OCI-LY7 (cell line): ENCODE measurements around the gene DNAI2. TPM values are rescaled to one million over a fixed set of nuclear protein-coding genes. Genes with fewer than 3 reads are reported as not detected.

Experiments used
- BruUV-seq: library from RNA; stranded (reverse); fragments of 400-500 nt; replicated peaks from 2 replicates; lab custom pipeline; 2021; lab: Mats Ljungman, UMichigan
- CTCF ChIA-PET: fragments of 300-600 bp; sonication (Branson Sonifier 250); formaldehyde crosslinking; loops from one replicate; lab custom pipeline; 2022; ENCODE audit warnings: antibody characterized with exemption; ENCODE audit not compliant: unreplicated experiment; lab: Charles Lee
- POLR2A ChIA-PET: fragments of 300-600 bp; sonication (Branson Sonifier 250); formaldehyde crosslinking; loops from one replicate; lab custom pipeline; 2022; ENCODE audit warnings: antibody characterized with exemption; lab: Charles Lee
- DNase-seq: peaks from one replicate; pipeline ENCODE4 v3.0.0-alpha.2; 2015; ENCODE audit warnings: low spot score
- H2AFZ ChIP-seq: fragments of 200-600 bp; sonication (generic), shearing (Covaris generic); 2 replicates; pipeline ENCODE4 v1.6.1; 2014; ENCODE audit warnings: mild to moderate bottlenecking, antibody characterized with exemption, low read length, moderate library complexity
- H3K27ac ChIP-seq: fragments of 200-600 bp; sonication (generic); 2 replicates; pipeline ENCODE4 v1.5.1; 2014; ENCODE audit warnings: mixed run types, low read depth, mild to moderate bottlenecking, moderate library complexity, low read length, inconsistent platforms; ENCODE audit not compliant: poor library complexity, severe bottlenecking
- H3K36me3 ChIP-seq: fragments of 200-600 bp; sonication (generic); 2 replicates; pipeline ENCODE4 v1.6.1; 2014; ENCODE audit warnings: mild to moderate bottlenecking, antibody characterized with exemption, low read length, moderate library complexity, mixed read lengths; ENCODE audit not compliant: insufficient read depth
- H3K4me1 ChIP-seq: fragments of 200-600 bp; sonication (generic); 2 replicates; pipeline ENCODE4 v1.5.1; 2014; ENCODE audit warnings: mild to moderate bottlenecking, low read length; ENCODE audit not compliant: insufficient read depth, poor library complexity, severe bottlenecking
- H3K4me2 ChIP-seq: fragments of 200-600 bp; sonication (generic); 2 replicates; pipeline ENCODE4 v1.6.1; 2014; ENCODE audit warnings: mild to moderate bottlenecking, low read length
- H3K4me3 ChIP-seq: fragments of 200-600 bp; sonication (generic); 2 replicates; pipeline ENCODE4 v1.5.1; 2014; ENCODE audit warnings: mild to moderate bottlenecking, low read depth, low read length; ENCODE audit not compliant: poor library complexity, severe bottlenecking
- H3K79me2 ChIP-seq: fragments of 200-600 bp; sonication (generic); 2 replicates; pipeline ENCODE4 v1.6.1; 2016; ENCODE audit warnings: low read depth, mild to moderate bottlenecking, low read length, moderate library complexity, mixed read lengths; ENCODE audit not compliant: insufficient read depth
- H3K9me2 ChIP-seq: fragments of 200-600 bp; sonication (generic); 2 replicates; pipeline ENCODE4 v1.6.1; 2016; ENCODE audit warnings: mild to moderate bottlenecking, low read length, mixed read lengths; ENCODE audit not compliant: insufficient read depth
- H3K9me3 ChIP-seq: fragments of 200-600 bp; sonication (generic); 2 replicates; pipeline ENCODE4 v1.6.1; 2014; ENCODE audit warnings: mild to moderate bottlenecking, mixed run types, low read length, mixed read lengths
- H4K20me1 ChIP-seq: fragments of 200-600 bp; sonication (generic); 2 replicates; pipeline ENCODE4 v1.6.1; 2014; ENCODE audit warnings: mild to moderate bottlenecking, antibody characterized with exemption, low read length, moderate library complexity, mixed read lengths; ENCODE audit not compliant: insufficient read depth
- EZH2phosphoT487 ChIP-seq: fragments of 200-600 bp; sonication (generic); IDR thresholded peaks from 2 replicates; pipeline ENCODE4 v1.6.1; 2018; ENCODE audit warnings: low read depth, borderline replicate concordance, mild to moderate bottlenecking, mixed run types, antibody characterized with exemption, low read length, moderate library complexity, mixed read lengths
- intact Hi-C: fragments of 100-400 bp; cut with micrococcal nuclease; formaldehyde crosslinking; loops from one replicate; pipeline ENCODE4 v1.10.0; 2022; ENCODE audit not compliant: unreplicated experiment
- total RNA-seq, 2 experiments: library from RNA; depleted of rRNA in 1 of 2; stranded (reverse); fragments of >200 nt in 1 of 2; shearing (Covaris generic) in 1 of 2; gene quantifications; 2 replicates each; pipeline ENCODE4 v1.2.3, GENCODE V29; 2014 to 2022
- TF ChIP-seq, protein P1 (sequence below): fragments of 200-600 bp; sonication (generic); conservative IDR thresholded peaks from 2 replicates; pipeline ENCODE4 v1.5.1; 2014; ENCODE audit warnings: mild to moderate bottlenecking, antibody characterized with exemption, low read length, moderate library complexity, mixed read lengths

DNAI2 gene
- total RNA-seq, 2 experiments from 2014 or later: not detected

DNA sequence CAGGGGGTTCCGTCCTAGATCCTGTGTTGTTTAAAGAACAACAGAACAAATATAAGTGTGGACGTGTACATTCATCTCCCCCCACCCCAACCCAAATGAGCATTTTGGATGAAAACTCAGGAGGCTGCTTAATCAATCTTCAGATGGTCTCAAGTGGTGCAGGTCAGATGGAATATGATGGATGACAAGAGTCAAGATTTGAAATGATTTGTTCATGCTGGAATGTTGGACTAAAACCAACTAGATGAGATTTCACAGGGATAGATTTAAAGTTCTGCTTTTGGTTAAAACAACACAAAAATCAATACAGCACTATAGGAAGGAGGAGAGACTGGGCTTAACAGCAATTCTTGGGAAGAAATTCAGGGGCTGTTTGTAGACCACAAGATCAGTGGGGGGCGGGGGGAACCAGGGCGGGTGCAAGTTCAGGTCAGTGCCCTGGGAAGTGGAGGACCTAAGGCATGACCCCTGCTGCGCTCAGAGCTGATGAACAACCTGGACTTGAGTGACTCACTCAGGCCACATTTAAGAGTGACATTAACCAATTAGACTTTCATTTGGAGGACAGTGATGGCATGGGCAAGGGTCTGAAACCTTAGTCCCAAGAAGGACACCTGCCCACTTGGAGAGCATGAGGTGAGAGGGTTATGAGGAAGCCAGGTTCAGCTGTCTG lies 45.6 kb upstream of the DNAI2 start:
- ChIA-PET CTCF (no interaction called here), POLR2A (interaction anchor here (0.5 kb wide), 1 partner anchor 25 kb away, joined by 3 read pairs; no protein-coding TSS in a partner anchor)
- no TSS peak for BruUV-seq

DNA sequence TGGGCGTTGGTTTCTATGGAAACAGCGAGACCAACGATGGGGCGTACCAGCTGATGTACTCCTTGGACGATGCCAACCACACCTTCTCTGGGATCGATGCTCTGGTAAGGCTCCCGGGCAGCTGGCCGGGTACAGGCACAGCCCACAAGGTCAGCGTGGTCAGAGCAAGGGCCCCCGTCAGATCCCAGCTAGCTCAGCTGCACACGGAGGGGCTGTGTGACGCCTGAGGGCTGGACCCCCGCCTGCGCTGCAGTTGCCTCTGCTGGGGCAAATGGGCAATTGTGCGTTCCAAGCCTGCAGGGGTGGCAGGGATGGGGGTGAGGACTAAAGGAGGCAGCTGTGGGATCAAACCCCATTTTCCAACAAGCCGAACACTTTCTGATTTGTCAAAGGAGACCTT lies 43.1 kb upstream of the DNAI2 start:
- POLR2A ChIA-PET: no interaction called here

More for the DNA sequence above, 45.6 kb upstream of the DNAI2 start:
- Histone ChIP-seq H3K4me1 (no peaks in the 10 kb centered on the region), H3K4me2 (no peak overlapping the region), H3K9me3 (no peaks in the 10 kb centered on the region), H4K20me1 (no peaks in the 10 kb centered on the region), H3K9me2 (no peaks in the 10 kb centered on the region), H3K4me3 (no peak overlapping the region), H3K36me3 (no peaks in the 10 kb centered on the region), H3K27ac (no peak overlapping the region), H3K79me2 (no peaks in the 10 kb centered on the region), H2AFZ (no peak overlapping the region)
- intact Hi-C loops: no loop called here
- DNase-seq: no peak
- TF ChIP-seq, protein P1, sequence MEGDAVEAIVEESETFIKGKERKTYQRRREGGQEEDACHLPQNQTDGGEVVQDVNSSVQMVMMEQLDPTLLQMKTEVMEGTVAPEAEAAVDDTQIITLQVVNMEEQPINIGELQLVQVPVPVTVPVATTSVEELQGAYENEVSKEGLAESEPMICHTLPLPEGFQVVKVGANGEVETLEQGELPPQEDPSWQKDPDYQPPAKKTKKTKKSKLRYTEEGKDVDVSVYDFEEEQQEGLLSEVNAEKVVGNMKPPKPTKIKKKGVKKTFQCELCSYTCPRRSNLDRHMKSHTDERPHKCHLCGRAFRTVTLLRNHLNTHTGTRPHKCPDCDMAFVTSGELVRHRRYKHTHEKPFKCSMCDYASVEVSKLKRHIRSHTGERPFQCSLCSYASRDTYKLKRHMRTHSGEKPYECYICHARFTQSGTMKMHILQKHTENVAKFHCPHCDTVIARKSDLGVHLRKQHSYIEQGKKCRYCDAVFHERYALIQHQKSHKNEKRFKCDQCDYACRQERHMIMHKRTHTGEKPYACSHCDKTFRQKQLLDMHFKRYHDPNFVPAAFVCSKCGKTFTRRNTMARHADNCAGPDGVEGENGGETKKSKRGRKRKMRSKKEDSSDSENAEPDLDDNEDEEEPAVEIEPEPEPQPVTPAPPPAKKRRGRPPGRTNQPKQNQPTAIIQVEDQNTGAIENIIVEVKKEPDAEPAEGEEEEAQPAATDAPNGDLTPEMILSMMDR: no peak
- no peak for TF ChIP-seq EZH2phosphoT487

More for the DNA sequence above, 43.1 kb upstream of the DNAI2 start:
- Histone ChIP-seq H3K79me2 (no peaks in the 10 kb centered on the region), H2AFZ (no peak overlapping the region), H4K20me1 (no peaks in the 10 kb centered on the region), H3K27ac (no peak overlapping the region), H3K9me2 (no peaks in the 10 kb centered on the region), H3K36me3 (no peaks in the 10 kb centered on the region), H3K4me1 (no peaks in the 10 kb centered on the region), H3K4me2 (no peak overlapping the region), H3K9me3 (no peaks in the 10 kb centered on the region), H3K4me3 (no peak overlapping the region)
- no peak for TF ChIP-seq EZH2phosphoT487
- TF ChIP-seq, protein P1: no peak
- BruUV-seq: no TSS peak
- CTCF ChIA-PET: no interaction called here
- intact Hi-C loops: no loop called here
- no peak for DNase-seq
